Liver (tissue), 9 donors: ENCODE measurements around the gene ANK3. TPM values are rescaled to one million over a fixed set of nuclear protein-coding genes. Genes with fewer than 3 reads are reported as not detected.

Experiments used
- DNase-seq: peaks from one replicate; pipeline ENCODE4 v3.0.0-alpha.2; 2017; ENCODE audit warnings: low spot score
- H3K27ac ChIP-seq, 2 donors: one replicate each; pipeline ENCODE4 v1.7.0; 2013; ENCODE audit warnings: inconsistent platforms in 2 of 2, low read length in 2 of 2, control low read depth in 1 of 2, low read depth in 1 of 2, mild to moderate bottlenecking in 1 of 2
- H3K27me3 ChIP-seq, 4 donors: one replicate each; pipeline versions ENCODE4 v1.6.1 to v1.7.0; 2013; ENCODE audit warnings: low read length in 3 of 4, inconsistent platforms in 1 of 4, mild to moderate bottlenecking in 1 of 4, moderate library complexity in 1 of 4; ENCODE audit not compliant: control insufficient read depth in 4 of 4, insufficient read depth in 4 of 4
- H3K36me3 ChIP-seq, 4 donors: one replicate each; pipeline versions ENCODE4 v1.6.1 to v1.7.0; 2013; ENCODE audit warnings: low read length in 3 of 4, mild to moderate bottlenecking in 3 of 4, low read depth in 1 of 4, moderate library complexity in 1 of 4; ENCODE audit not compliant: control insufficient read depth in 4 of 4, insufficient read depth in 3 of 4
- H3K4me1 ChIP-seq, 4 donors: one replicate each; pipeline versions ENCODE4 v1.6.1 to v1.7.0; 2013; ENCODE audit warnings: low read length in 3 of 4, mild to moderate bottlenecking in 3 of 4, moderate library complexity in 1 of 4; ENCODE audit not compliant: control insufficient read depth in 4 of 4, insufficient read depth in 4 of 4
- H3K4me3 ChIP-seq, 3 donors: one replicate each; pipeline versions ENCODE4 v1.6.1 to v1.7.0; 2013; ENCODE audit warnings: low read length in 3 of 3, control low read depth in 1 of 3, low read depth in 1 of 3, mild to moderate bottlenecking in 1 of 3
- H3K9ac ChIP-seq, 2 donors: one replicate each; pipeline ENCODE4 v1.7.0; 2013; ENCODE audit warnings: low read length in 2 of 2, mild to moderate bottlenecking in 2 of 2, moderate library complexity in 2 of 2, control low read depth in 1 of 2, low read depth in 1 of 2
- H3K9me3 ChIP-seq, 4 donors: one replicate each; pipeline versions ENCODE4 v1.6.1 to v1.7.0; 2013; ENCODE audit warnings: low read length in 3 of 4; ENCODE audit not compliant: control insufficient read depth in 4 of 4
- EGR1 ChIP-seq, 2 donors: IDR thresholded peaks; 2 replicates each; pipeline ENCODE4 v1.6.1; 2016 to 2018; ENCODE audit warnings: antibody characterized with exemption in 2 of 2, low read depth in 2 of 2
- FOXA1 ChIP-seq: IDR thresholded peaks from 2 replicates; pipeline ENCODE4 v1.6.1; 2016; ENCODE audit warnings: antibody characterized with exemption
- FOXA2 ChIP-seq: IDR thresholded peaks from 2 replicates; pipeline ENCODE4 v1.6.1; 2016; ENCODE audit warnings: antibody characterized with exemption
- GABPA ChIP-seq, 2 donors: IDR thresholded peaks in 1 of 2; conservative IDR thresholded peaks in 1 of 2; 2 replicates each; pipeline ENCODE4 v1.6.1; 2016; ENCODE audit warnings: antibody characterized with exemption in 2 of 2, mild to moderate bottlenecking in 1 of 2, moderate library complexity in 1 of 2
- HNF4A ChIP-seq, 2 donors: conservative IDR thresholded peaks; 2 replicates each; pipeline ENCODE4 v1.6.1; 2016; ENCODE audit warnings: antibody characterized with exemption in 2 of 2, mild to moderate bottlenecking in 2 of 2
- HNF4G ChIP-seq: IDR thresholded peaks from 2 replicates; pipeline ENCODE4 v1.6.1; 2016; ENCODE audit warnings: antibody characterized with exemption
- MAX ChIP-seq: IDR thresholded peaks from 2 replicates; pipeline ENCODE4 v1.6.1; 2016; ENCODE audit warnings: antibody characterized with exemption
- NR2F2 ChIP-seq: IDR thresholded peaks from 2 replicates; pipeline ENCODE4 v1.6.1; 2016; ENCODE audit warnings: antibody characterized with exemption
- RAD21 ChIP-seq, 2 donors: IDR thresholded peaks; 2 replicates each; pipeline ENCODE4 v1.6.1; 2016; ENCODE audit warnings: antibody characterized with exemption in 2 of 2, mild to moderate bottlenecking in 2 of 2
- REST ChIP-seq: IDR thresholded peaks from 2 replicates; pipeline ENCODE4 v1.6.1; 2016; ENCODE audit warnings: antibody characterized with exemption, mild to moderate bottlenecking
- RXRA ChIP-seq, 2 donors: IDR thresholded peaks; 2 replicates each; pipeline ENCODE4 v1.6.1; 2017 to 2018; ENCODE audit warnings: antibody characterized with exemption in 2 of 2, mild to moderate bottlenecking in 1 of 2
- SP1 ChIP-seq: IDR thresholded peaks from 2 replicates; pipeline ENCODE4 v1.6.1; 2018; ENCODE audit warnings: antibody characterized with exemption, mild to moderate bottlenecking
- TAF1 ChIP-seq: conservative IDR thresholded peaks from 2 replicates; pipeline ENCODE4 v1.6.1; 2016; ENCODE audit warnings: antibody characterized with exemption, mild to moderate bottlenecking
- YY1 ChIP-seq: IDR thresholded peaks from 2 replicates; pipeline ENCODE4 v1.6.1; 2016; ENCODE audit warnings: antibody characterized with exemption, mild to moderate bottlenecking
- WGBS: extraction: QIAGEN DNeasy Blood & Tissue Kit; methylation state at CpG from one replicate; pipeline ENCODE4 v1.1.7; 2013; 5-methylcytosine and 5-hydroxymethylcytosine counted together
- polyA plus RNA-seq, 2 donors: library from polyadenylated mRNA; stranded (reverse) in 1 of 2; unstranded in 1 of 2; fragments of 200-250 nt in 1 of 2; fragments of >200 nt in 1 of 2; fragmentation: Nextera tagmentation in 1 of 2; extraction: Ambion mirVana in 1 of 2; gene quantifications; one replicate each; pipeline versions ENCODE4 v1.2.1 to v1.2.3, GENCODE V29; 2013 to 2015
- total RNA-seq, 2 donors: library from RNA; depleted of rRNA; stranded (reverse); fragments of >200 nt; gene quantifications; one replicate each; pipeline ENCODE4 v1.2.3, GENCODE V29; 2014
- TF ChIP-seq, protein P1 (sequence below): IDR thresholded peaks from 2 replicates; pipeline ENCODE4 v1.6.1; 2016; ENCODE audit warnings: antibody characterized with exemption
- donor health status: healthy.
- donor health status: healthy.
- donor health status: healthy.
- donor health status: healthy.
- donor health status: healthy.

Gene ANK3
- total and polyA plus RNA-seq, 4 donors: 5.7 to 30.0 (median 9.7) TPM

- DNase-seq: no peak
- Histone ChIP-seq H3K27me3 (no peaks in the 10 kb centered on the region), H3K4me3 (no peak overlapping the region), H3K9me3 (no peaks in the 10 kb centered on the region), H3K9ac (no peak overlapping the region), H3K36me3 (no peaks in the 10 kb centered on the region), H3K27ac (no peak overlapping the region), H3K4me1 (peaks cover 0 to 9% (median 0%) of the 10 kb centered on the region in 4 donors)
- TF ChIP-seq HNF4G (no peak), RXRA (IDR thresholded peaks at IDR 0.05) (no peak), FOXA2 (no peak), YY1 (no peak), NR2F2 (no peak), FOXA1 (no peak)
- TF ChIP-seq, protein P1, sequence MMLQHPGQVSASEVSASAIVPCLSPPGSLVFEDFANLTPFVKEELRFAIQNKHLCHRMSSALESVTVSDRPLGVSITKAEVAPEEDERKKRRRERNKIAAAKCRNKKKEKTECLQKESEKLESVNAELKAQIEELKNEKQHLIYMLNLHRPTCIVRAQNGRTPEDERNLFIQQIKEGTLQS: no peak
- 93% methylated on average over 2 of the region's 2 CpGs for WGBS
Measured at GRCh38 chr10:60044971-60045370, 344.7 kb downstream of the ANK3 start.

- Histone ChIP-seq H3K27ac (no peak overlapping the region), H3K36me3 (no peaks in the 10 kb centered on the region), H3K27me3 (no peaks in the 10 kb centered on the region), H3K9ac (no peak overlapping the region), H3K9me3 (no peaks in the 10 kb centered on the region), H3K4me1 (peaks cover 0 to 9% (median 0%) of the 10 kb centered on the region in 4 donors), H3K4me3 (no peak overlapping the region)
- TF ChIP-seq REST: no peak
- TF ChIP-seq, protein P1: no peak
- TF ChIP-seq NR2F2: no peak
- TF ChIP-seq SP1: no peak
- TF ChIP-seq MAX: no peak
- TF ChIP-seq GABPA (IDR thresholded peaks at IDR 0.05 in 1 of 2, conservative IDR thresholded peaks at IDR 0.05 in 1 of 2): no peak
- no peak for TF ChIP-seq YY1
- TF ChIP-seq FOXA1: no peak
- no peak for TF ChIP-seq HNF4G
- no peak for TF ChIP-seq RAD21 (IDR thresholded peaks at IDR 0.05)
- no peak for TF ChIP-seq EGR1 (IDR thresholded peaks at IDR 0.05; ENCODE audit: low read depth in 2 of 2)
- TF ChIP-seq HNF4A (conservative IDR thresholded peaks at IDR 0.05): no peak
- TF ChIP-seq TAF1: no peak
- DNase-seq: no peak
- 92% methylated on average over 2 of the region's 2 CpGs for WGBS
Measured at GRCh38 chr10:60044242-60044641, 345.4 kb downstream of the ANK3 start.
